Measurements from ENCODE around the gene C19orf38. TPM values are rescaled to one million over a fixed set of nuclear protein-coding genes. Genes with fewer than 3 reads are reported as not detected.

Gene C19orf38
- total RNA-seq, 2 experiments from 2014 or later, result 4.4 to 4.8 TPM

GRCh38 chr19:10908380-10908960 is 60.3 kb downstream of the C19orf38 start:
- H3K4me3 Mint-ChIP-seq, result no peak overlapping the region
- no peaks in the 10 kb centered on the region for H3K27me3 Mint-ChIP-seq (ENCODE audit: low read depth)
- no peaks in the 10 kb centered on the region for H3K4me1 Mint-ChIP-seq (ENCODE audit: low read depth)
- peaks cover 14% of the 10 kb centered on the region for H3K36me3 Mint-ChIP-seq (ENCODE audit: low read depth)
- intact Hi-C loops (cut with micrococcal nuclease), result no loop called here
- H3K9me3 Mint-ChIP-seq, result no peaks in the 10 kb centered on the region
- no peak overlapping the region for H3K27ac Mint-ChIP-seq
- DNase-seq, result no peak
- CTCF ChIA-PET, result interaction anchor here (1.0 kb wide), 1 partner anchor 36 kb away, joined by 3 read pairs; no protein-coding TSS in a partner anchor

- Mint-ChIP-seq H3K9me3 (no peaks in the 10 kb centered on the region), H3K27ac (no peak overlapping the region), H3K4me3 (no peak overlapping the region), H3K36me3 (ENCODE audit: low read depth) (peaks cover 13% of the 10 kb centered on the region), H3K27me3 (ENCODE audit: low read depth) (no peaks in the 10 kb centered on the region), H3K4me1 (ENCODE audit: low read depth) (no peaks in the 10 kb centered on the region)
- intact Hi-C loops (cut with micrococcal nuclease), result no loop called here
- DNase-seq, result no peak
- CTCF ChIA-PET, result no interaction called here
These were observed 63.6 kb downstream of the C19orf38 start for GRCh38 chr19:10911579-10912363.

- CTCF ChIA-PET, result interaction anchor here (0.7 kb wide), 1 partner anchor 48 kb away, joined by 3 read pairs; no protein-coding TSS in a partner anchor
- Mint-ChIP-seq H3K36me3 (ENCODE audit: low read depth) (peaks cover 13% of the 10 kb centered on the region), H3K4me3 (no peak overlapping the region), H3K27ac (no peak overlapping the region), H3K9me3 (no peaks in the 10 kb centered on the region), H3K4me1 (ENCODE audit: low read depth) (no peaks in the 10 kb centered on the region), H3K27me3 (ENCODE audit: low read depth) (no peaks in the 10 kb centered on the region)
- intact Hi-C loops (cut with micrococcal nuclease), result no loop called here
- DNase-seq, result no peak
These were observed 64.4 kb downstream of the C19orf38 start for GRCh38 chr19:10912619-10913018.

- H3K4me3 Mint-ChIP-seq, result no peak overlapping the region
- intact Hi-C loops (cut with micrococcal nuclease), result no loop called here
- H3K4me1 Mint-ChIP-seq (ENCODE audit: low read depth), result no peaks in the 10 kb centered on the region
- peaks cover 10% of the 10 kb centered on the region for H3K36me3 Mint-ChIP-seq (ENCODE audit: low read depth)
- CTCF ChIA-PET, result interaction anchor here (0.6 kb wide), 2 partner anchors 23 to 381 kb away, joined by 3 read pairs; no protein-coding TSS in a partner anchor
- H3K27ac Mint-ChIP-seq, result no peak overlapping the region
- H3K9me3 Mint-ChIP-seq, result no peaks in the 10 kb centered on the region
- DNase-seq, result no peak
- H3K27me3 Mint-ChIP-seq (ENCODE audit: low read depth), result no peaks in the 10 kb centered on the region
These were observed 65.6 kb downstream of the C19orf38 start for GRCh38 chr19:10913716-10914340.

GRCh38 chr19:10915130-10916091 is 67.2 kb downstream of the C19orf38 start:
- no peak for DNase-seq
- no peaks in the 10 kb centered on the region for H3K27me3 Mint-ChIP-seq (ENCODE audit: low read depth)
- intact Hi-C loops (cut with micrococcal nuclease), result no loop called here
- H3K9me3 Mint-ChIP-seq, result no peaks in the 10 kb centered on the region
- no peak overlapping the region for H3K4me3 Mint-ChIP-seq
- no peaks in the 10 kb centered on the region for H3K4me1 Mint-ChIP-seq (ENCODE audit: low read depth)
- peaks cover 10% of the 10 kb centered on the region for H3K36me3 Mint-ChIP-seq (ENCODE audit: low read depth)
- CTCF ChIA-PET, result interaction anchor here (0.6 to 1.1 kb wide), 2 partner anchors 120 to 184 kb away, joined by 3 read pairs; no protein-coding TSS in a partner anchor
- H3K27ac Mint-ChIP-seq, result no peak overlapping the region

- Mint-ChIP-seq H3K9me3 (no peaks in the 10 kb centered on the region), H3K27ac (no peak overlapping the region), H3K27me3 (ENCODE audit: low read depth) (no peaks in the 10 kb centered on the region), H3K4me3 (no peak overlapping the region), H3K36me3 (ENCODE audit: low read depth) (peaks cover 13% of the 10 kb centered on the region), H3K4me1 (ENCODE audit: low read depth) (no peaks in the 10 kb centered on the region)
- DNase-seq, result no peak
- CTCF ChIA-PET, result interaction anchor here (0.6 to 1.5 kb wide), 3 partner anchors 16 to 185 kb away, joined by 3 to 4 read pairs (median 3); no protein-coding TSS in a partner anchor
- intact Hi-C loops (cut with micrococcal nuclease), result no loop called here
These were observed 68.4 kb downstream of the C19orf38 start for GRCh38 chr19:10916602-10917001.

GRCh38 chr19:10918359-10918758 is 70.1 kb downstream of the C19orf38 start:
- peaks cover 9% of the 10 kb centered on the region for H3K36me3 Mint-ChIP-seq (ENCODE audit: low read depth)
- CTCF ChIA-PET, result no interaction called here
- DNase-seq, result no peak
- H3K4me3 Mint-ChIP-seq, result no peak overlapping the region
- no peaks in the 10 kb centered on the region for H3K27me3 Mint-ChIP-seq (ENCODE audit: low read depth)
- H3K9me3 Mint-ChIP-seq, result no peaks in the 10 kb centered on the region
- H3K27ac Mint-ChIP-seq, result no peak overlapping the region
- H3K4me1 Mint-ChIP-seq (ENCODE audit: low read depth), result no peaks in the 10 kb centered on the region
- intact Hi-C loops (cut with micrococcal nuclease), result no loop called here

Small RNAs within 50 kb of the gene (microRNA-seq; reads per million reads assigned to microRNA genes)
- gene MIR199A1 (ENCODE audit: borderline microRNAs expressed, borderline replicate concordance), result not detected
- gene MIR6793 (ENCODE audit: borderline microRNAs expressed, borderline replicate concordance), result 1.6 reads per million

Other genes starting within 250 kb of the C19orf38 start
- gene SLC44A2, start 222.9 kb upstream of the C19orf38 start, total RNA-seq, result 10 to 100 TPM; 81.5 to 83.2 TPM
- 100 to 1,000 TPM; 399 to 408 TPM for gene ILF3, start 194.1 kb upstream of the C19orf38 start, total RNA-seq
- 10 to 100 TPM; 48.9 to 51.3 TPM for gene QTRT1, start 147.0 kb upstream of the C19orf38 start, total RNA-seq
- gene DNM2, start 130.3 kb upstream of the C19orf38 start, total RNA-seq, result 100 to 1,000 TPM; 144 to 148 TPM
- 10 to 100 TPM; 15.3 to 16.7 TPM for gene TMED1, start 12.2 kb upstream of the C19orf38 start, total RNA-seq
- 10 to 100 TPM; 88.4 to 89.3 TPM for gene CARM1, start 23.1 kb downstream of the C19orf38 start, total RNA-seq
- 10 to 100 TPM; 22.7 to 25.4 TPM for gene YIPF2, start 80.2 kb downstream of the C19orf38 start, total RNA-seq
- 10 to 100 TPM; 11.0 to 12.7 TPM for gene TIMM29, start 80.4 kb downstream of the C19orf38 start, total RNA-seq
- gene SMARCA4, start 112.6 kb downstream of the C19orf38 start, total RNA-seq, result 10 to 100 TPM; 88.6 to 98.6 TPM
- gene LDLR, start 241.0 kb downstream of the C19orf38 start, total RNA-seq, result 10 to 100 TPM; 64.2 to 64.9 TPM